ENCODE measurements around the gene PPFIBP1. TPM values are rescaled to one million over a fixed set of nuclear protein-coding genes. Genes with fewer than 3 reads are reported as not detected.

The PPFIBP1 gene
- total and polyA plus RNA-seq, 2 of the 4 experiments (the other 2 are of a cell fraction): 30.4 to 72.2 TPM

- Histone ChIP-seq H3K4me3 (ENCODE audit: insufficient read depth, low read depth, low read length) (no peak overlapping the region), H3K4me1 (ENCODE audit: control insufficient read depth, insufficient read depth, low read length) (no peaks in the 10 kb centered on the region), H3K79me1 (ENCODE audit: low read depth in 1 of 2, low read length in 2 of 2) (peaks cover 2 to 4% of the 10 kb centered on the region in 2 experiments; a peak in 1 of 4 replicates), H3K9me3 (ENCODE audit: control insufficient read depth, insufficient read depth, low read length) (no peaks in the 10 kb centered on the region), H3K4me2 (ENCODE audit: low read depth, low read length) (no peak overlapping the region), H2AK5ac (ENCODE audit: low read depth, low read length) (no peak overlapping the region), H4K91ac (ENCODE audit: insufficient read depth, low read depth, low read length) (no peak overlapping the region), H3K18ac (ENCODE audit: low read depth, low read length) (no peak overlapping the region), H2BK120ac (ENCODE audit: low read depth, low read length) (no peak overlapping the region), H4K5ac (ENCODE audit: low read depth, low read length) (no peak overlapping the region), H2BK20ac (ENCODE audit: low read depth, low read length) (no peak overlapping the region), H3K27me3 (ENCODE audit: control insufficient read depth, insufficient read depth, low read length) (no peaks in the 10 kb centered on the region), H3K9ac (ENCODE audit: low read depth, low read length) (no peak overlapping the region), H3K56ac (ENCODE audit: extremely low read depth, insufficient read depth, low read length) (no peak overlapping the region), H2BK15ac (ENCODE audit: low read depth, low read length) (no peak overlapping the region), H4K8ac (ENCODE audit: low read depth in 2 of 2, low read length in 2 of 2) (no peak overlapping the region), H3K36me3 (ENCODE audit: control insufficient read depth, insufficient read depth, low read length) (peaks cover 18% of the 10 kb centered on the region), H3K14ac (replicated peaks; ENCODE audit: low read depth, low read length) (no peak overlapping the region), H3K9me1 (ENCODE audit: insufficient read depth, low read length) (peaks cover 9% of the 10 kb centered on the region; the same call in 1 of the 2 replicates), H3K27ac (ENCODE audit: insufficient read depth, low read length) (no peak overlapping the region), H2AFZ (replicated peaks; ENCODE audit: low read length, poor library complexity) (no peak overlapping the region), H4K20me1 (ENCODE audit: insufficient read depth, low read length) (no peaks in the 10 kb centered on the region), H3K23ac (ENCODE audit: low read depth, low read length) (no peak overlapping the region), H2AK9ac (replicated peaks; ENCODE audit: low read depth, low read length, poor library complexity) (no peak overlapping the region), H2BK5ac (ENCODE audit: low read depth, low read length, poor library complexity, severe bottlenecking) (no peak overlapping the region), H3K4ac (ENCODE audit: low read depth, low read length) (no peak overlapping the region)
- dilution Hi-C loops (cut with HindIII; ENCODE audit: low sequenced_read_pairs, unreplicated experiment) (no loop called here), in situ Hi-C loops (cut with MboI; ENCODE audit: low sequenced_read_pairs) (no loop called here), intact Hi-C loops (cut with micrococcal nuclease) (no loop called here)
- BruUV-seq (replicated peaks): no TSS peak
- no peak for ATAC-seq (ENCODE audit: low read depth)
- TF ChIP-seq FOS (IDR thresholded peaks at IDR 0.05; ENCODE audit: low read depth, low read length) (no peak), MXI1 (IDR thresholded peaks at IDR 0.05; ENCODE audit: borderline replicate concordance, low read depth, low read length) (no peak), BHLHE40 (IDR thresholded peaks at IDR 0.05; ENCODE audit: low read depth, low read length) (no peak)
- POLR2A ChIA-PET (ENCODE audit: unreplicated experiment): no interaction called here
- no peak for DNase-seq
- CTCF ChIA-PET: no interaction called here
- WGBS, 2 experiments (ENCODE audit: extremely low coverage in 2 of 2, insufficient read length in 1 of 2): no CpG with 5 or more reads among the region's 1 CpG
These were observed 148.6 kb downstream of the PPFIBP1 start for GRCh38 chr12:27672643-27673042.

Data from IMR-90 (cell line).